Left lobe of liver (tissue), 2 donors: ENCODE data around the gene UGT1A10. TPM values are rescaled to one million over a fixed set of nuclear protein-coding genes. Genes with fewer than 3 reads are reported as not detected.
A peak's percentile ranks its signal among the peaks of the same experiment; 100 is the strongest.

Experiments
- ATAC-seq: fragments of 200-7000 bp; cut with Tn5 transposase; one replicate; pipeline ENCODE4 v1.9.1; 2020; ENCODE audit warnings: mild to moderate bottlenecking, moderate library complexity
- DNase-seq: peaks from one replicate; pipeline ENCODE4 v3.0.0-alpha.2; 2020; ENCODE audit warnings: low spot score
- total RNA-seq: library from RNA; stranded (reverse); gene quantifications from one replicate; pipeline ENCODE4 v1.2.1, GENCODE V29; 2021
- donor health status: DM: no; HTN: no; CAD: no; lungs with moderate emphysema.
- donor health status: DM: no; HTN: yes; CAD: no.

The UGT1A10 gene
- total RNA-seq, 1 donor from 2014 or later = 0.45 TPM

- DNase-seq = no peak
Observed at GRCh38 chr2:233768076-233768475, 131.8 kb downstream of the UGT1A10 start.

GRCh38 chr2:233769260-233769659, 133.0 kb downstream of the UGT1A10 start:
- DNase-seq (no peak), ATAC-seq (no peak)

More at GRCh38 chr2:233768076-233768475, 131.8 kb downstream of the UGT1A10 start:
- ATAC-seq = no peak

GRCh38 chr2:233772153-233772552, 135.9 kb downstream of the UGT1A10 start:
- ATAC-seq (no peak), DNase-seq (no peak)

GRCh38 chr2:233772583-233772982, 136.3 kb downstream of the UGT1A10 start:
- ATAC-seq = no peak
- no peak for DNase-seq

- ATAC-seq (no peak), DNase-seq (no peak)
Observed at GRCh38 chr2:233773854-233774253, 137.6 kb downstream of the UGT1A10 start.

GRCh38 chr2:233775414-233775813, 139.2 kb downstream of the UGT1A10 start:
- ATAC-seq (peak; percentile 33), DNase-seq (no peak)

- ATAC-seq (peak; percentile 6), DNase-seq (no peak)
Observed at GRCh38 chr2:233778030-233778429, 141.8 kb downstream of the UGT1A10 start, which contains the start of gene MROH2A. TSS of gene MROH2A (plus strand) at chr2:233778330. CDS start at chr2:233779359, 1,029 bp downstream.

GRCh38 chr2:233779722-233780121, 143.5 kb downstream of the UGT1A10 start:
- DNase-seq (no peak), ATAC-seq (no peak)

- DNase-seq (no peak), ATAC-seq (no peak)
Observed at GRCh38 chr2:233780771-233781170, 144.5 kb downstream of the UGT1A10 start.

- DNase-seq (no peak), ATAC-seq (peak; percentile 11)
Observed at GRCh38 chr2:233789554-233789953, 153.3 kb downstream of the UGT1A10 start.

- ATAC-seq = no peak
- DNase-seq = no peak
Observed at GRCh38 chr2:233791151-233791882, 155.1 kb downstream of the UGT1A10 start.

GRCh38 chr2:233791883-233792329, 155.7 kb downstream of the UGT1A10 start:
- no peak for DNase-seq
- no peak for ATAC-seq

- no peak for DNase-seq
- ATAC-seq = no peak
Observed at GRCh38 chr2:233792720-233793119, 156.5 kb downstream of the UGT1A10 start.

- ATAC-seq (no peak), DNase-seq (no peak)
Observed at GRCh38 chr2:233793465-233794127, 157.3 kb downstream of the UGT1A10 start.

GRCh38 chr2:233794128-233794658, 157.9 kb downstream of the UGT1A10 start:
- DNase-seq = no peak
- no peak for ATAC-seq

GRCh38 chr2:233795735-233796171, 159.5 kb downstream of the UGT1A10 start:
- ATAC-seq = no peak
- no peak for DNase-seq

- ATAC-seq = no peak
Observed at GRCh38 chr2:233796254-233796653, 160.0 kb downstream of the UGT1A10 start.

GRCh38 chr2:233798335-233799086, 162.3 kb downstream of the UGT1A10 start:
- DNase-seq (peak; percentile 18), ATAC-seq (no peak)

More at GRCh38 chr2:233796254-233796653, 160.0 kb downstream of the UGT1A10 start:
- DNase-seq = no peak

- ATAC-seq (no peak), DNase-seq (peak; percentile 22)
Observed at GRCh38 chr2:233799087-233799665, 162.9 kb downstream of the UGT1A10 start.

GRCh38 chr2:233799716-233800115, 163.5 kb downstream of the UGT1A10 start:
- DNase-seq = peak; percentile 24
- no peak for ATAC-seq

- no peak for DNase-seq
- no peak for ATAC-seq
Observed at GRCh38 chr2:233800208-233800607, 164.0 kb downstream of the UGT1A10 start.
